Prostate gland (tissue), 2 donors: ENCODE results near the gene DNAAF5. TPM values are rescaled to one million over a fixed set of nuclear protein-coding genes. Genes with fewer than 3 reads are reported as not detected.

Source experiments
- DNase-seq: peaks from one replicate; pipeline ENCODE4 v3.0.0-alpha.2; 2019; ENCODE audit warnings: low spot score
- H3K27ac ChIP-seq, 2 donors: fragments of 200-600 bp; sonication (generic); 2 replicates each; pipeline ENCODE4 v1.5.1; 2017 to 2019
- H3K27me3 ChIP-seq: fragments of 200-600 bp; sonication (generic); replicated peaks from 2 replicates; pipeline ENCODE4 v1.5.1; 2019; ENCODE audit not compliant: insufficient read depth
- H3K36me3 ChIP-seq, 2 donors: fragments of 200-600 bp; sonication (generic); 1 replicate in 1 of 2; 2 replicates in 1 of 2; pipeline versions ENCODE4 v1.5.1 to v1.8.1; 2017 to 2019
- H3K4me1 ChIP-seq: fragments of 200-600 bp; sonication (generic); replicated peaks from 2 replicates; pipeline ENCODE4 v1.5.1; 2019
- H3K4me3 ChIP-seq, 2 donors: fragments of 200-600 bp; sonication (generic); 2 replicates each; pipeline ENCODE4 v1.5.1; 2017 to 2019
- H3K9me3 ChIP-seq: fragments of 200-600 bp; sonication (generic); 2 replicates; pipeline ENCODE4 v1.5.1; 2017
- POLR2A ChIP-seq: fragments of 450-650 bp; IDR thresholded peaks from one replicate; pipeline ENCODE4 v1.6.1; 2016; ENCODE audit warnings: antibody characterized with exemption, mild to moderate bottlenecking
- POLR2AphosphoS5 ChIP-seq: sonication (generic); formaldehyde crosslinking; IDR thresholded peaks from one replicate; pipeline ENCODE4 v1.6.1; 2017; ENCODE audit warnings: antibody characterized with exemption
- WGBS: methylation state at CpG from one replicate; pipeline ENCODE4 v1.1.5; 2018; 5-methylcytosine and 5-hydroxymethylcytosine counted together
- intact Hi-C: fragments of 100-400 bp; cut with DNase I; formaldehyde crosslinking; loops from one replicate; pipeline ENCODE4 v1.14.2; 2022
- total RNA-seq, 2 donors: library from RNA; depleted of rRNA; stranded (reverse); fragments of >200 nt; gene quantifications; one replicate each; pipeline ENCODE4 v1.1.0, GENCODE V29; 2016
- TF ChIP-seq, protein P1 (sequence below), 4 experiments: fragments of 200-600 bp in 2 of 4; fragments of 450-650 bp in 2 of 4; sonication (generic) in 2 of 4; IDR thresholded peaks; 1 replicate in 3 of 4; 2 replicates in 1 of 4; pipeline ENCODE4 v1.5.1; 2016 to 2019; ENCODE audit warnings: antibody characterized with exemption in 4 of 4, mild to moderate bottlenecking in 2 of 4, moderate library complexity in 2 of 4

The DNAAF5 gene
- total RNA-seq, 2 donors from 2014 or later = 30.8 to 52.0 TPM

- no peak for DNase-seq
- Histone ChIP-seq H3K36me3 (peaks cover 5 to 10% of the 10 kb centered on the region in 2 donors), H3K9me3 (no peaks in the 10 kb centered on the region), H3K4me1 (peaks cover 3% of the 10 kb centered on the region), H3K27me3 (no peaks in the 10 kb centered on the region), H3K27ac (no peak overlapping the region), H3K4me3 (no peak overlapping the region)
- intact Hi-C loops = no loop called here
- TF ChIP-seq, protein P1, sequence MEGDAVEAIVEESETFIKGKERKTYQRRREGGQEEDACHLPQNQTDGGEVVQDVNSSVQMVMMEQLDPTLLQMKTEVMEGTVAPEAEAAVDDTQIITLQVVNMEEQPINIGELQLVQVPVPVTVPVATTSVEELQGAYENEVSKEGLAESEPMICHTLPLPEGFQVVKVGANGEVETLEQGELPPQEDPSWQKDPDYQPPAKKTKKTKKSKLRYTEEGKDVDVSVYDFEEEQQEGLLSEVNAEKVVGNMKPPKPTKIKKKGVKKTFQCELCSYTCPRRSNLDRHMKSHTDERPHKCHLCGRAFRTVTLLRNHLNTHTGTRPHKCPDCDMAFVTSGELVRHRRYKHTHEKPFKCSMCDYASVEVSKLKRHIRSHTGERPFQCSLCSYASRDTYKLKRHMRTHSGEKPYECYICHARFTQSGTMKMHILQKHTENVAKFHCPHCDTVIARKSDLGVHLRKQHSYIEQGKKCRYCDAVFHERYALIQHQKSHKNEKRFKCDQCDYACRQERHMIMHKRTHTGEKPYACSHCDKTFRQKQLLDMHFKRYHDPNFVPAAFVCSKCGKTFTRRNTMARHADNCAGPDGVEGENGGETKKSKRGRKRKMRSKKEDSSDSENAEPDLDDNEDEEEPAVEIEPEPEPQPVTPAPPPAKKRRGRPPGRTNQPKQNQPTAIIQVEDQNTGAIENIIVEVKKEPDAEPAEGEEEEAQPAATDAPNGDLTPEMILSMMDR (IDR thresholded peaks at IDR 0.05) = no peak
- WGBS = 91% methylated on average over 23 of the region's 23 CpGs
Observed at GRCh38 chr7:745431-746154, 19.1 kb downstream of the DNAAF5 start.

DNA sequence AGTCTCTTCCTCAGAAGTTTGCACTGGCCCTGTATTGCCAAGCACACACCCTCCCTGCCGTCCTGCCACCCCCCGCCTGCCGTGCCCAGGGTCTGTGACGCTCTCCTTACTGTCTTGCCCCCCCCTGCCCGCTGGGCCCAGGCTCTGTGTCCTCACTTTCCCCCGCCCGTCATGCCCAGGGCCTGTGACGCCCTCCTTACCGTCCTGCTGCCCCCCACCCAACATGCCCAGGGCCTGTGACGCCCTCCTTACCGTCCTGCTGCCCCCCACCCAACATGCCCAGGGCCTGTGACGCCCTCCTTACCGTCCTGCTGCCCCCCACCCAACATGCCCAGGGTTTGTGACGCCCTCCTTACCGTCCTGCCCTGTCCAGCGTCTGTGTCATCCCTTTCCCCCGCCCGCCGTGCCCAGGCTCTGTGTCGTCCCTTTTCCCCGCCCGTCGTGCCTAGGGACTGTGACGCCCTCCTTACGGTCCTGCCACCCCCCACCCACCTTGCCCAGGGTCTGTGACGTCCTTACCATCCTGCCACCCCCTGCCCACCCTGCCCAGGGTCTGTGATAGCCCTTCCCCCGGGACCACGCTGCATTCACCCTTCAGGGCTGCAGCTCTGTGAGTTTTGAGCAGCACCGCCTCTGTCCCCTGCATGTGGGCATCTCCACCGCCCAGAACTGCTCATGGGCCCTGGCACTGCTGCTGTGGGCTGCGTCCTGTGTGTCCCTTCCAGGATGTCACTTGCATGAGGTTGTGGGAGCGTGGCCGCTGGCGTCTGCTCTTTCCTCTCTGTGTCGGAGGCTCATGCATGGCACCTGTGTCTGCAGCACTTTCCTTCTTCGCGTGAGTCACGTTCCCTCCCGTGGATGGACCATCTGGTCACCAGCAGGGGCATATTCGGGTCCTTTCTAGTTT is 19.9 kb downstream of the DNAAF5 start:
- Histone ChIP-seq H3K36me3 (peaks cover 2 to 4% of the 10 kb centered on the region in 2 donors), H3K4me1 (peaks cover 3% of the 10 kb centered on the region), H3K9me3 (no peaks in the 10 kb centered on the region), H3K27ac (no peak overlapping the region), H3K27me3 (no peaks in the 10 kb centered on the region), H3K4me3 (no peak overlapping the region)
- intact Hi-C loops = no loop called here
- TF ChIP-seq, protein P1 (IDR thresholded peaks at IDR 0.05) = no peak
- TF ChIP-seq POLR2AphosphoS5 (no peak), POLR2A (no peak)
- DNase-seq = no peak
- 94% methylated on average over 40 of the region's 40 CpGs for WGBS

GRCh38 chr7:747186-747585 is 20.7 kb downstream of the DNAAF5 start:
- Histone ChIP-seq H3K4me3 (no peak overlapping the region), H3K27ac (no peak overlapping the region), H3K9me3 (no peaks in the 10 kb centered on the region), H3K36me3 (no peaks in the 10 kb centered on the region), H3K27me3 (no peaks in the 10 kb centered on the region), H3K4me1 (peaks cover 3% of the 10 kb centered on the region)
- intact Hi-C loops = no loop called here
- DNase-seq = no peak
- 83% methylated on average over 12 of the region's 12 CpGs for WGBS
- TF ChIP-seq, protein P1 (IDR thresholded peaks at IDR 0.05) = no peak

GRCh38 chr7:748446-748845 is 21.9 kb downstream of the DNAAF5 start:
- Histone ChIP-seq H3K27me3 (no peaks in the 10 kb centered on the region), H3K4me1 (peaks cover 3% of the 10 kb centered on the region), H3K9me3 (no peaks in the 10 kb centered on the region), H3K27ac (no peak overlapping the region), H3K4me3 (no peak overlapping the region), H3K36me3 (no peaks in the 10 kb centered on the region)
- intact Hi-C loops = no loop called here
- no peak for TF ChIP-seq POLR2A
- TF ChIP-seq, protein P1 (IDR thresholded peaks at IDR 0.05) = no peak
- TF ChIP-seq POLR2AphosphoS5 = no peak
- WGBS = 95% methylated on average over 15 of the region's 15 CpGs
- DNase-seq = no peak
